PFSK-1 (cell line): ENCODE results near the gene NBEA.

Experiments used
- FOXP2 ChIP-seq: optimal IDR thresholded peaks from 2 replicates; pipeline ENCODE3; 2011; ENCODE audit warnings: borderline replicate concordance, control low read depth, inconsistent platforms; ENCODE audit not compliant: insufficient read depth; ENCODE audit errors: extremely low read length, extremely low read depth
- POLR2AphosphoS5 ChIP-seq: IDR thresholded peaks from 2 replicates; pipeline ENCODE4 v1.6.1; 2012; ENCODE audit warnings: low read depth, mild to moderate bottlenecking, control low read depth, low read length, moderate library complexity
- REST ChIP-seq, 2 experiments: IDR thresholded peaks; 2 replicates each; pipeline versions ENCODE4 v1.6.1 to v1.8.0; 2011 to 2012; ENCODE audit warnings: low read depth in 2 of 2, low read length in 2 of 2, control low read depth in 1 of 2, inconsistent platforms in 1 of 2, mild to moderate bottlenecking in 1 of 2, moderate library complexity in 1 of 2; ENCODE audit not compliant: insufficient read depth in 1 of 2
- SIN3A ChIP-seq: IDR thresholded peaks from 2 replicates; pipeline ENCODE4 v1.6.1; 2012; ENCODE audit warnings: mild to moderate bottlenecking, low read length, moderate library complexity, borderline replicate concordance; ENCODE audit not compliant: insufficient read depth
- TAF1 ChIP-seq: IDR thresholded peaks from 2 replicates; pipeline ENCODE4 v1.6.1; 2012; ENCODE audit warnings: low read length, control low read depth, borderline replicate concordance; ENCODE audit not compliant: insufficient read depth

NBEA gene

DNA sequence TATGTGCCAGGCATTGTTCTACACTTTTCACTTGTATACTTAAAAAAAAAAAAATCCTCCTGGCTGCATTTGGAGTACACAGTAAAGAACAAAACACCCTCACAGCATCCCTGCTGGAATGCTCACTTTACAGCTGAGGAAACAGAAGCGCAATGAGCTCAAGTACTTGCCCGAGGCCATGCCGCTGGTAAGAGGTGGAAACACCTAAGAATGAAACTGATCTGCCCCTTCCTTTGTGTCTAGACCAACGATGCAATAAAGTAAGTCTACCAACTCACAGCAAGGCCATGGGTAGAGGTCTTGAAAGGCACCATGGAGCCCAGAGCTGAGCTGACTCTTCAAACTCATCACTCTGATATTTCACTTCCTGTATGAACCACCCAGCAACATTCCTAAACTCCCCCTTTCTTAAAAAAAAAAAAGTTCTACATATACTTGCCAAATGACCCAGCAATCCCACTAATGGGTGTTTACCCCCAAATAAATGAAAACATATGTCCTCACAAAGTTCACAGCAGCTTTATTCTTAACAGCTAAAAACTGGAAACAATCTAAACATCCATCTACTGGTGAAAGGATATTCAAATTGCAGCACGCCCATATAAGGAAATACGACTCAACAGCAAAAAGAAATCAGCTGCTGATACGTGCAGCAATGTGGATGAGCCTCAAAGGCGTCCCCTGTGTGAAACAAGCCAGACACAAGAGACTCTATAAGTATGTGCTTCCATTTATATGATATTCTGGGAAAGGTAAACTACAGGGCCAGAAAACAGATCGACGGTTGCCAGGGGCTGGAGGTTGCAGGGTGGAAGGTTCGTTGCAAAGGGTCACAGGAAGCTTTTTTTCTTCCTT is 771.1 kb downstream of the NBEA start:
- TF ChIP-seq SIN3A (no peak), TAF1 (no peak), POLR2AphosphoS5 (no peak), FOXP2 (no peak), REST (IDR thresholded peaks at IDR 0.05; ENCODE audit: insufficient read depth in 1 of 2, low read depth in 2 of 2, low read length in 2 of 2) (no peak)

GRCh38 chr13:35714121-35714520 is 772.1 kb downstream of the NBEA start:
- TF ChIP-seq REST (IDR thresholded peaks at IDR 0.05; ENCODE audit: insufficient read depth in 1 of 2, low read depth in 2 of 2, low read length in 2 of 2) (no peak), FOXP2 (no peak), POLR2AphosphoS5 (no peak), TAF1 (no peak), SIN3A (no peak)

DNA sequence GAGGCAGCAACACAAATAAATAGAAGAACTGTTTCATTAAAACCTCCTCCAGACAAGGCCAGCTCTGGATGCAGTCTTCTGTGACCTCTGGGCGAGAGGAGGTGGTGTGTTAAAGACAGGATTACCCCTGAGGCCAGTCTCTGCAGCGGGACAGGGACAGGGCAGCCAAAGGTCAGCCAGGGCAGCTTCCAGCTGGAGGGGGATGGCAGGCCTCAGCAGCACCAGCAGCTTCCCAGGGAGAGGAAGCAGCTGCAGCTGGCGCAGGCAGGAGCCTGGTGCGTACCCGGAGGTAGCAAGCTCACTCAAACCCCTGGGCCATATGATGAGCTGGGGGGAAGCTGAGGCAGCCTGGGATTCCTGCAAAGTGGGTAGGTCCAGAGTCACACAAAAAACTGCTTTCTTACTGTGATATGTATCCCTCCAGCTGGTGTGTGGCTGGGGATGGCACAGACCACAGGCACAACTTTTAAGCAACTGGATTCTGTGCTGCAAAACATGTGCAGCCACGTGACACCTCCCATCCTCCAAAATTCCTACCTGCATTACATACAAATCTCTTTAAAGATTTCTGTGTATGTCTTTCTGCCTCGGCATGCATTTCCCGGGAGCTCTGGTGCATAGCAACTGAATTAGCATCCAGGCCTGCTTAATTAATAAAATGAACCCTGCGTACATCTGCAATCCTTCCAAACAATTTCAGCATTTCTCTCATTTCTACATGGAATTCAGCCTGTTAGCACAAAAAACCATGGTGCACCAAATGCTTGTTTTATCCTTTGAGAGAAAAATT is 772.7 kb downstream of the NBEA start:
- peak; percentile 39 for TF ChIP-seq FOXP2
- TF ChIP-seq POLR2AphosphoS5, result no peak

- no peak for TF ChIP-seq REST (IDR thresholded peaks at IDR 0.05; ENCODE audit: insufficient read depth in 1 of 2, low read depth in 2 of 2, low read length in 2 of 2)
- TF ChIP-seq FOXP2, result no peak
- TF ChIP-seq POLR2AphosphoS5, result no peak
Observed at GRCh38 chr13:35716186-35716585, 774.1 kb downstream of the NBEA start.

DNA sequence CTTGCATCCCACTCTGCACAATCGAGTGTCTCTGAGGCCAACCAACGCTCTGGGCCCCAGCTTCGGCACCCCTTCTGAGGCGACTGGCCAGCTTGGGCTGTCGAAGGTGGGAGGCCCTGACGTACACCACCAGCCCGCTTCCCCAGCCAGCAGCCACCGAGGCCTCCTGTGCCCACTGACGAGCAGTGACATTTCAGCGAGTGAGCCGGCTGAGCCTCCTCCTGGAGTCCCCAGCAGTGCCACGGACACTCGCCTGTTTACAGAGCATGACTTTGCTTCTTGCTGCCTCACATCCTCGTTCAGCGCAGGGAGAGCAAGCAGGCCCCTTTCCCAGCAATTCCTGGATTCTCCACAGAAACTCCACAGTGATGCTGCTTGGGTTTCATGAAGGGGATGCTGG is 774.7 kb downstream of the NBEA start:
- TF ChIP-seq TAF1, result no peak
- no peak for TF ChIP-seq REST (IDR thresholded peaks at IDR 0.05; ENCODE audit: insufficient read depth in 1 of 2, low read depth in 2 of 2, low read length in 2 of 2)
- TF ChIP-seq SIN3A, result no peak
- TF ChIP-seq POLR2AphosphoS5, result no peak
- TF ChIP-seq FOXP2, result no peak
